HEK293T (cell line): ENCODE results near the gene BMPR1B.
"Not testable (repeated sequence)": the region's sequence is repeated elsewhere in the genome, so short reads cannot be mapped to it uniquely, and the experiment has no call there.

Source experiments
- CTCF ChIA-PET: fragments of 350-600 bp; formaldehyde crosslinking; extraction: SDS; loops from one replicate; lab custom pipeline; 2021; ENCODE audit warnings: antibody characterized with exemption, inconsistent platforms; lab: Yijun Ruan, JAX
- POLR2A ChIA-PET: fragments of 350-600 bp; formaldehyde crosslinking; extraction: SDS; loops from one replicate; lab custom pipeline; 2020; ENCODE audit warnings: antibody characterized with exemption, inconsistent platforms; lab: Yijun Ruan, JAX
- DNase-seq: peaks from one replicate; pipeline ENCODE4 v3.0.0; 2012; ENCODE audit warnings: mixed read lengths; ENCODE audit errors: extremely low spot score
- ARNT ChIP-seq: fragments of 450-650 bp; IDR thresholded peaks from 2 replicates; pipeline ENCODE4 v1.6.1; 2017; ENCODE audit warnings: mild to moderate bottlenecking
- BHLHE40 ChIP-seq: fragments of 450-650 bp; IDR thresholded peaks from 2 replicates; pipeline ENCODE4 v1.6.1; 2016; ENCODE audit warnings: mild to moderate bottlenecking, moderate library complexity, borderline replicate concordance
- CTBP1 ChIP-seq: fragments of 450-650 bp; IDR thresholded peaks from 2 replicates; pipeline ENCODE4 v1.6.1; 2016; ENCODE audit warnings: borderline replicate concordance
- ELF4 ChIP-seq: fragments of 450-650 bp; IDR thresholded peaks from 2 replicates; pipeline ENCODE4 v1.6.1; 2017; ENCODE audit warnings: antibody characterized with exemption
- FOXA1 ChIP-seq: fragments of 450-650 bp; IDR thresholded peaks from 2 replicates; pipeline ENCODE4 v1.6.1; 2016; ENCODE audit warnings: mild to moderate bottlenecking
- FOXK2 ChIP-seq: fragments of 450-650 bp; IDR thresholded peaks from 2 replicates; pipeline ENCODE4 v1.6.1; 2016; ENCODE audit warnings: mild to moderate bottlenecking
- FOXM1 ChIP-seq: fragments of 450-650 bp; IDR thresholded peaks from 2 replicates; pipeline ENCODE4 v1.6.1; 2017; ENCODE audit warnings: mild to moderate bottlenecking, borderline replicate concordance
- HDGF ChIP-seq: fragments of 450-650 bp; IDR thresholded peaks from 2 replicates; pipeline ENCODE4 v1.6.1; 2017; ENCODE audit warnings: antibody characterized with exemption, borderline replicate concordance
- L3MBTL2 ChIP-seq: fragments of 450-650 bp; conservative IDR thresholded peaks from 2 replicates; pipeline ENCODE4 v1.6.1; 2016; ENCODE audit warnings: mild to moderate bottlenecking
- LEF1 ChIP-seq: fragments of 450-650 bp; IDR thresholded peaks from 2 replicates; pipeline ENCODE4 v1.6.1; 2017; ENCODE audit warnings: mild to moderate bottlenecking, borderline replicate concordance
- NFRKB ChIP-seq: fragments of 450-650 bp; IDR thresholded peaks from 2 replicates; pipeline ENCODE4 v1.6.1; 2016; ENCODE audit warnings: mild to moderate bottlenecking, moderate library complexity
- SP1 ChIP-seq: fragments of 450-650 bp; IDR thresholded peaks from 2 replicates; pipeline ENCODE4 v1.6.1; 2017
- SUZ12 ChIP-seq: fragments of 450-650 bp; IDR thresholded peaks from 2 replicates; pipeline ENCODE4 v1.6.1; 2016; ENCODE audit warnings: mild to moderate bottlenecking
- TARDBP ChIP-seq: fragments of 450-650 bp; IDR thresholded peaks from 2 replicates; pipeline ENCODE4 v1.6.1; 2016
- ZNF384 ChIP-seq: fragments of 450-650 bp; IDR thresholded peaks from 2 replicates; pipeline ENCODE4 v1.6.1; 2016
- TF ChIP-seq, protein P1 (sequence below): fragments of 450-650 bp; IDR thresholded peaks from 2 replicates; pipeline ENCODE4 v1.6.1; 2016

BMPR1B gene

DNA sequence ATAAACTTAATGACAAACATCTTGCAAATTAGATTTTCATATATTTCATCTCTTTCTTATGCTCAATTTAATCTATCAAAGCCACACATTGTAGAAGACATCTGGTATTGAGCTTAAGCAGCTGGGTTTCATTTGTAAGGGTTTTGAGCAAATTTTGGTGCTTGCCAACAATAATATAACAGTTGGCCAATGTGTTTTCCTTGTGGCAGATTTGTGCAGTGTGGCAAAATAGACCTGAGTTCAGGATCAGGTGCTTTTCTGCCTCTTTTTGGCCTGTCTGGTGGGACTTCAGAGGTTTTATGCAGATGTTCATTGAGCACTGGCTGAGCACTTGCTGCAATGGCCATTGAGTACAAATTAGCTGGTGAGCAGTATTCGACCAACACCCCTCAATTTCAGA, 301.9 kb downstream of the BMPR1B start:
- ChIA-PET CTCF (no interaction called here), POLR2A (no interaction called here)
- TF ChIP-seq ZNF384: no peak
- TF ChIP-seq SP1: no peak
- no peak for TF ChIP-seq TARDBP
- no peak for TF ChIP-seq SUZ12
- no peak for TF ChIP-seq FOXK2
- no peak for TF ChIP-seq LEF1
- no peak for TF ChIP-seq NFRKB
- TF ChIP-seq CTBP1: no peak
- TF ChIP-seq L3MBTL2: no peak
- TF ChIP-seq FOXM1: no peak
- no peak for TF ChIP-seq HDGF
- no peak for TF ChIP-seq ARNT
- TF ChIP-seq, protein P1, sequence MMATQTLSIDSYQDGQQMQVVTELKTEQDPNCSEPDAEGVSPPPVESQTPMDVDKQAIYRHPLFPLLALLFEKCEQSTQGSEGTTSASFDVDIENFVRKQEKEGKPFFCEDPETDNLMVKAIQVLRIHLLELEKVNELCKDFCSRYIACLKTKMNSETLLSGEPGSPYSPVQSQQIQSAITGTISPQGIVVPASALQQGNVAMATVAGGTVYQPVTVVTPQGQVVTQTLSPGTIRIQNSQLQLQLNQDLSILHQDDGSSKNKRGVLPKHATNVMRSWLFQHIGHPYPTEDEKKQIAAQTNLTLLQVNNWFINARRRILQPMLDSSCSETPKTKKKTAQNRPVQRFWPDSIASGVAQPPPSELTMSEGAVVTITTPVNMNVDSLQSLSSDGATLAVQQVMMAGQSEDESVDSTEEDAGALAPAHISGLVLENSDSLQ: no peak
- TF ChIP-seq FOXA1: no peak
- TF ChIP-seq BHLHE40: no peak
- TF ChIP-seq ELF4: no peak
- DNase-seq: no peak

DNA sequence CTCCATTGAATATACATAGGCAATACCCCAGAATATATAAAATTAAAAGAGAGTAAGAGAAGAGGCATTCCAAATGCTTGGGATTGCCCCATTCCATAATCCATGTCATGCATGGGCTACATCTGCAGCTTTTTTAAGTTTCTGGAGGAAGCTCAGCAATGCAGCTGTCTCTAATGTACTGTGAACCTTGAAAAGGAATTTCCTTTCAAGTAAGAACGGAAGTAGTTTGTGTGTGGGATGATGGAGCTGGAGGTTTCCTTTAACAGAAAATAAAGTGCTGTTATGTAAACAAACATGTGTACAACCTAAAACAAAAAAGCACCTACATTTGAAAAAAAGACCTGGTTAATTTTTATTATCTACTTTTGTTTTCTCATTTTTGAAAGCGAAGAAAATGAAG, 303.5 kb downstream of the BMPR1B start:
- no peak for DNase-seq
- CTCF ChIA-PET: interaction anchor here (0.6 kb wide), 1 partner anchor 41 kb away, joined by 6 read pairs; no protein-coding TSS in a partner anchor

DNA sequence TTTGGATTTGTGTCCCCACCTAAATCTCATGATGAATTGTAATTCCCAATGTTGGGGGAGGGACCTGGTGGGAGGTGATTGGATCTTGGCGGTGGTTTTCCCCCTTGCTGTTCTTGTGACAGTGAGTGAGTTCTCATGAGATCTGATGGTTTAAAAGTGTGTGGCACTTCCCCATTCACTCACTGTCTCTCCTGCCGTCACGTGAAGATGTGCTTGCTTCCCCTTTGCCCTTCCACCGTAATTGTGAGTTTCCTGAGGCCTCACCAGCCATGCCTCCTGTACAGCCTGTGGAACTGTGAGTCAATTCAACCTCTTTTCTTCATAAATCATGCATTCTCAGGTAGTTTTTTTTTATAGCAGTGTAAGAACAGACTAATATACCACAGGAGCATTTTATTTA, 304.0 kb downstream of the BMPR1B start:
- POLR2A ChIA-PET, DNase-seq: not testable (repeated sequence)
- CTCF ChIA-PET: interaction anchor here (0.6 kb wide), 1 partner anchor 41 kb away, joined by 6 read pairs; no protein-coding TSS in a partner anchor

More for the DNA sequence above, 303.5 kb downstream of the BMPR1B start:
- TF ChIP-seq ZNF384 (no peak), L3MBTL2 (no peak), HDGF (no peak)
- TF ChIP-seq, protein P1: no peak
- POLR2A ChIA-PET: no interaction called here

DNA sequence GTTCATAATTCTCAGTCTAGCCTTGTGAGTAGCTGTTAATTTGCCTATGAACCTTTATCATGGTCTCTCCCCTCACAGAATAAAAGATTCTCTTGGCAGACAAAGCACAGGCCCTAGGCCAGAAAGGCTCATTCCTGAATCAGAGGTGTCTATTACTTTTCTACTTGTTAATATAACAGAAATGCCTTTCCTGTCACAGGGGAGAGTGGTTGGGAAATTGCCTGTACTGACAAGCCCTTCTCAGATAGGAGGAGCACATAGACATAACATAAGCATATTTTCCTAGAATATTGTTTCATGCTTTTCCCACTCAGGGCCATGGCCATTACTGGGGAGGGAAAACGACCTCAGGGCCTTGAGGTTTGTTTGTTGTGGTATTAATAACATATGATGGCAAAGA, 308.3 kb downstream of the BMPR1B start:
- no peak for DNase-seq
- no peak for TF ChIP-seq LEF1
- no peak for TF ChIP-seq FOXM1
- no peak for TF ChIP-seq ELF4
- TF ChIP-seq ZNF384: no peak
- TF ChIP-seq HDGF: no peak
- TF ChIP-seq FOXK2: no peak
- no peak for TF ChIP-seq FOXA1
- no peak for TF ChIP-seq CTBP1
- TF ChIP-seq SP1: no peak
- TF ChIP-seq L3MBTL2: no peak
- no peak for TF ChIP-seq ARNT
- TF ChIP-seq TARDBP: no peak
- TF ChIP-seq NFRKB: no peak
- no peak for TF ChIP-seq BHLHE40
- TF ChIP-seq, protein P1: no peak
- TF ChIP-seq SUZ12: no peak
- ChIA-PET CTCF (no interaction called here), POLR2A (no interaction called here)

DNA sequence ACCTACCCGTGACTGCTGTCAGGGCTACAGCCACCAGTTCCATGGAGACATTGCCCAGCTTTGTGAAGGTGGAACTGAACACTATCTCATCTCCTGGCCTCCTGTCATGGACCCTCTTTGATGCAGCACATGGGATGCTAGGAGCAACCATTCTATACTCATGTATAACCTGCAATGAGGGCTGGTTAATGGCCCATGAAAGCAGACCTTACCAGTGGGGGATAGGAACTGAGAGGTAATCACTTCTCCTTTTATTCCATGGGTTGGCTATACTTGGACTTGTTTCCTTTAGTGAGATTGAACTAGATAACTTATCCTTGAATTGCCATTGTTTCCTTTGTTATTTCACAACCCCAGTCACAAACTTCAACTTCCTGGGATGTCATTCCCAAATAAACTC, 310.6 kb downstream of the BMPR1B start:
- TF ChIP-seq ZNF384 (no peak), TARDBP (no peak), ELF4 (no peak), HDGF (no peak), LEF1 (no peak), CTBP1 (no peak), FOXM1 (no peak), NFRKB (no peak), FOXK2 (no peak), SUZ12 (no peak), SP1 (no peak)
- TF ChIP-seq, protein P1: no peak
- CTCF ChIA-PET: no interaction called here
- POLR2A ChIA-PET: no interaction called here
- no peak for DNase-seq

DNA sequence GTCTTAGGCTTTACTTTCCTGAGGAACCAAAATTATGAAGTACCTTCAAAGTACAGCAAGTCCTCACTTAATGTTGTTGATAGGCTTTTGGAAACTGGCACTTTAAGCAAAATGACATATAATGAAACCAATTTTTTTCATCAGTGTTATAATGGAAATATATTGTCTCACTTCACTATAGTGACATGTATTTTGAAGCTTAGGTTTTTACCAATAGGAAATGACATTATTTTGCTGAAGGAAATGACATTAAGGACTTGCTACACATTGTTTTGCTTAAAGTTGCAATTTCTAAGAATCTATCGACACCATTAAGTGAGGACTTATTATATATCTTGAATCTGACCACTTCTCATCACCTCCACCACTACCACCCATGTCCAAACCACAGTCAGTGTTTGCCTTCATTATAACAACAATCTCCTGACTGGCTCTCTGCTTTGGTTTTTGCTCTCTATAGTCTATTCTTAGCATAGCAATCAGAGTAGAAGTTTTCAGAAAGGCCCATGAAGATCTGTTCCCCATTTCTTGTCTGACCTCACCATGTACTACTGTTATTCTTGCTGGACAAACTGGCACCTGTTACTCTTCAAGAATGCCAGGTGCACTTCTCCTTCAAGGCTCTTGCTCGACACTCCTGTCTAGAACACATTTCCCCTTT, 311.2 kb downstream of the BMPR1B start:
- no peak for DNase-seq
- ChIA-PET CTCF (no interaction called here), POLR2A (no interaction called here)
- TF ChIP-seq FOXA1 (no peak), LEF1 (no peak), CTBP1 (no peak), FOXM1 (no peak), SUZ12 (no peak), HDGF (no peak), ZNF384 (no peak), SP1 (no peak), TARDBP (no peak), BHLHE40 (no peak), NFRKB (no peak), ELF4 (no peak), FOXK2 (no peak), ARNT (no peak), L3MBTL2 (no peak)
- TF ChIP-seq, protein P1: no peak
